MM.1S (cell line): ENCODE data around the gene GINS2.

ENCODE experiments used
- DNase-seq: peaks from one replicate; pipeline ENCODE4 v3.0.0-alpha.2; 2015
- H2AFZ ChIP-seq: fragments of 300-600 bp; sonication (generic); 2 replicates; pipeline ENCODE4 v1.6.0; 2016; ENCODE audit warnings: antibody characterized with exemption, low read length
- H3F3A ChIP-seq: fragments of 300-600 bp; sonication (generic); 2 replicates; pipeline ENCODE4 v1.6.1; 2016; ENCODE audit warnings: mild to moderate bottlenecking, antibody characterized with exemption, low read length, moderate library complexity, mixed read lengths; ENCODE audit not compliant: insufficient read depth
- H3K27ac ChIP-seq: fragments of 300-600 bp; sonication (generic); 2 replicates; pipeline ENCODE4 v1.5.1; 2016; ENCODE audit warnings: mild to moderate bottlenecking, low read length
- H3K27me3 ChIP-seq: fragments of 300-600 bp; sonication (generic); replicated peaks from 2 replicates; pipeline ENCODE4 v1.6.0; 2016; ENCODE audit warnings: low read length; ENCODE audit not compliant: insufficient read depth
- H3K36me3 ChIP-seq: fragments of 300-600 bp; sonication (generic); replicated peaks from 2 replicates; pipeline ENCODE4 v1.6.1; 2016; ENCODE audit warnings: mild to moderate bottlenecking, low read length, mixed read lengths; ENCODE audit not compliant: insufficient read depth
- H3K4me1 ChIP-seq: fragments of 300-600 bp; sonication (generic); 2 replicates; pipeline ENCODE4 v1.6.1; 2016; ENCODE audit warnings: low read length, mixed read lengths
- H3K4me2 ChIP-seq: fragments of 300-600 bp; sonication (generic); 2 replicates; pipeline ENCODE4 v1.6.0; 2016; ENCODE audit warnings: low read depth, low read length
- H3K4me3 ChIP-seq: fragments of 300-600 bp; sonication (generic); 2 replicates; pipeline ENCODE4 v1.5.1; 2016; ENCODE audit warnings: low read length, mixed read lengths
- H3K79me2 ChIP-seq: fragments of 300-600 bp; sonication (generic); 2 replicates; pipeline ENCODE4 v1.6.1; 2016; ENCODE audit warnings: mixed run types, low read length, mixed read lengths
- H3K9ac ChIP-seq: fragments of 300-600 bp; sonication (generic); 2 replicates; pipeline ENCODE4 v1.6.1; 2016; ENCODE audit warnings: low read length, mixed read lengths
- H3K9me2 ChIP-seq: fragments of 300-600 bp; sonication (generic); replicated peaks from 2 replicates; pipeline ENCODE4 v1.6.1; 2016; ENCODE audit warnings: mild to moderate bottlenecking, low read length, mixed read lengths; ENCODE audit not compliant: insufficient read depth
- H3K9me3 ChIP-seq: fragments of 300-600 bp; sonication (generic); replicated peaks from 2 replicates; pipeline ENCODE4 v1.6.1; 2016; ENCODE audit warnings: mild to moderate bottlenecking, low read length, mixed read lengths; ENCODE audit not compliant: insufficient read depth
- H4K20me1 ChIP-seq: fragments of 300-600 bp; sonication (generic); 2 replicates; pipeline ENCODE4 v1.6.1; 2016; ENCODE audit warnings: mild to moderate bottlenecking, low read length, moderate library complexity, mixed read lengths; ENCODE audit not compliant: insufficient read depth
- CTCF ChIP-seq: fragments of 300-600 bp; sonication (generic); IDR thresholded peaks from 2 replicates; pipeline ENCODE4 v1.5.1; 2016; ENCODE audit warnings: antibody characterized with exemption, low read length, mixed read lengths
- EZH2 ChIP-seq: fragments of 300-600 bp; sonication (generic); optimal IDR thresholded peaks from 2 replicates; pipeline ENCODE3; 2017; ENCODE audit warnings: low read depth, mild to moderate bottlenecking, antibody characterized with exemption, low read length, mixed read lengths
- EZH2phosphoT487 ChIP-seq: fragments of 300-600 bp; sonication (generic); IDR thresholded peaks from 2 replicates; pipeline ENCODE4 v1.6.1; 2018; ENCODE audit warnings: antibody characterized with exemption, low read length

The GINS2 gene

GRCh38 chr16:85733155-85733838 lies 44.5 kb upstream of the GINS2 start:
- Histone ChIP-seq H3K9me2 (no peaks in the 10 kb centered on the region), H3K4me3 (no peak overlapping the region), H3F3A (no peaks in the 10 kb centered on the region), H3K9me3 (no peaks in the 10 kb centered on the region), H4K20me1 (no peaks in the 10 kb centered on the region), H3K27ac (no peak overlapping the region), H3K27me3 (no peaks in the 10 kb centered on the region; the same call in 1 of the 2 replicates), H3K4me2 (no peak overlapping the region), H3K79me2 (no peaks in the 10 kb centered on the region), H3K9ac (no peak overlapping the region), H2AFZ (no peak overlapping the region), H3K4me1 (no peaks in the 10 kb centered on the region), H3K36me3 (no peaks in the 10 kb centered on the region)
- no peak for DNase-seq
- TF ChIP-seq CTCF (no peak), EZH2 (no peak), EZH2phosphoT487 (no peak)

GRCh38 chr16:85731179-85731578 lies 42.4 kb upstream of the GINS2 start:
- no peaks in the 10 kb centered on the region for H3K4me1 ChIP-seq
- no peaks in the 10 kb centered on the region for H3K36me3 ChIP-seq
- DNase-seq = no peak
- H3K4me2 ChIP-seq = no peak overlapping the region
- no peaks in the 10 kb centered on the region for H3K9me2 ChIP-seq
- no peaks in the 10 kb centered on the region; the same call in 1 of the 2 replicates for H3K27me3 ChIP-seq
- no peak overlapping the region for H3K9ac ChIP-seq
- no peak overlapping the region for H2AFZ ChIP-seq
- no peaks in the 10 kb centered on the region for H3K9me3 ChIP-seq
- H4K20me1 ChIP-seq = no peaks in the 10 kb centered on the region
- H3K27ac ChIP-seq = no peak overlapping the region
- TF ChIP-seq EZH2 (no peak), EZH2phosphoT487 (no peak), CTCF (no peak)
- H3K79me2 ChIP-seq = no peaks in the 10 kb centered on the region
- H3K4me3 ChIP-seq = no peak overlapping the region
- H3F3A ChIP-seq = no peaks in the 10 kb centered on the region

GRCh38 chr16:85730186-85730465 lies 41.4 kb upstream of the GINS2 start:
- no peak for TF ChIP-seq EZH2
- TF ChIP-seq CTCF = no peak
- no peak for TF ChIP-seq EZH2phosphoT487
- no peaks in the 10 kb centered on the region for H4K20me1 ChIP-seq
- no peak for DNase-seq
- H2AFZ ChIP-seq = no peak overlapping the region
- H3K9ac ChIP-seq = no peak overlapping the region
- H3K9me2 ChIP-seq = no peaks in the 10 kb centered on the region
- H3K27ac ChIP-seq = no peak overlapping the region
- no peaks in the 10 kb centered on the region for H3K36me3 ChIP-seq
- no peaks in the 10 kb centered on the region for H3K79me2 ChIP-seq
- no peaks in the 10 kb centered on the region for H3F3A ChIP-seq
- H3K9me3 ChIP-seq = no peaks in the 10 kb centered on the region
- H3K27me3 ChIP-seq = no peaks in the 10 kb centered on the region; the same call in 1 of the 2 replicates
- no peaks in the 10 kb centered on the region for H3K4me1 ChIP-seq
- H3K4me2 ChIP-seq = no peak overlapping the region
- H3K4me3 ChIP-seq = no peak overlapping the region
